Activated T-cell treated with anti-CD3 and anti-CD28 coated beads, Interleukin-2, amount 50 U/mL, for 4 hours (primary cell): ENCODE results near the gene TFB2M. TPM values are rescaled to one million over a fixed set of nuclear protein-coding genes. Genes with fewer than 3 reads are reported as not detected.
A peak's percentile ranks its signal among the peaks of the same experiment; 100 is the strongest.
"Not testable (repeated sequence)": the region's sequence is repeated elsewhere in the genome, so short reads cannot be mapped to it uniquely, and the experiment has no call there.

Experiments
- ATAC-seq, 2 donors: fragments of 200-7000 bp; cut with Tn5 transposase; one replicate each; pipeline ENCODE4 v1.10.0; 2021
- DNase-seq: peaks from one replicate; pipeline ENCODE4 v3.0.0-alpha.2; 2020
- H3K27me3 Mint-ChIP-seq: one replicate; pipeline ENCODE4 v1.8.0; 2021; ENCODE audit warnings: low read depth, mixed read lengths
- H3K36me3 Mint-ChIP-seq: one replicate; pipeline ENCODE4 v1.8.0; 2022; ENCODE audit warnings: mixed read lengths; ENCODE audit not compliant: insufficient read depth
- H3K4me1 Mint-ChIP-seq: one replicate; pipeline ENCODE4 v1.8.0; 2021; ENCODE audit warnings: low read depth, mixed read lengths
- H3K4me3 Mint-ChIP-seq: one replicate; pipeline ENCODE4 v1.8.0; 2021; ENCODE audit warnings: mild to moderate bottlenecking, moderate library complexity, mixed read lengths
- H3K9me3 Mint-ChIP-seq: one replicate; pipeline ENCODE4 v1.8.0; 2021; ENCODE audit warnings: mixed read lengths
- total RNA-seq, 3 donors: library from RNA; stranded (reverse); gene quantifications; one replicate each; pipeline ENCODE4 v1.2.1, GENCODE V29; 2021

The TFB2M gene
- total RNA-seq, 3 donors from 2014 or later = 41.7 to 45.8 (median 42.8) TPM

GRCh38 chr1:246591504-246591903, 25.4 kb upstream of the TFB2M start:
- H3K9me3 Mint-ChIP-seq = peaks cover 6% of the 10 kb centered on the region
- H3K27me3 Mint-ChIP-seq = no peaks in the 10 kb centered on the region
- H3K4me1 Mint-ChIP-seq = peaks cover 53% of the 10 kb centered on the region
- peaks cover 28% of the 10 kb centered on the region for H3K36me3 Mint-ChIP-seq
- no peak overlapping the region for H3K4me3 Mint-ChIP-seq
- DNase-seq (no peak), ATAC-seq (peak in 1 of 2 donors; percentile 32)

GRCh38 chr1:246591047-246591446, 25.0 kb upstream of the TFB2M start:
- Mint-ChIP-seq H3K36me3 (peaks cover 29% of the 10 kb centered on the region), H3K27me3 (no peaks in the 10 kb centered on the region), H3K4me3 (no peak overlapping the region), H3K9me3 (peaks cover 6% of the 10 kb centered on the region), H3K4me1 (peaks cover 53% of the 10 kb centered on the region)
- no peak for DNase-seq
- no peak for ATAC-seq

GRCh38 chr1:246589919-246590318, 23.9 kb upstream of the TFB2M start:
- H3K4me3 Mint-ChIP-seq = not testable (repeated sequence)

GRCh38 chr1:246588159-246588721, 22.2 kb upstream of the TFB2M start:
- peaks cover 43% of the 10 kb centered on the region for H3K36me3 Mint-ChIP-seq
- peaks cover 63% of the 10 kb centered on the region for H3K4me1 Mint-ChIP-seq
- H3K27me3 Mint-ChIP-seq = no peaks in the 10 kb centered on the region
- ATAC-seq (peak in 1 of 2 donors; percentile 58), DNase-seq (no peak)
- no peak overlapping the region for H3K4me3 Mint-ChIP-seq
- H3K9me3 Mint-ChIP-seq = peaks cover 6% of the 10 kb centered on the region

More at GRCh38 chr1:246589919-246590318, 23.9 kb upstream of the TFB2M start:
- Mint-ChIP-seq H3K36me3 (peaks cover 28% of the 10 kb centered on the region), H3K4me1 (peaks cover 49% of the 10 kb centered on the region)
- not testable (repeated sequence) for DNase-seq, ATAC-seq, H3K9me3 Mint-ChIP-seq, H3K27me3 Mint-ChIP-seq

- Mint-ChIP-seq H3K4me3 (no peak overlapping the region), H3K36me3 (peaks cover 43% of the 10 kb centered on the region), H3K9me3 (peaks cover 6% of the 10 kb centered on the region), H3K4me1 (peaks cover 66% of the 10 kb centered on the region), H3K27me3 (no peaks in the 10 kb centered on the region)
- no peak for DNase-seq
- ATAC-seq = peak; percentile 35 to 43
Observed at GRCh38 chr1:246587606-246588005, 21.5 kb upstream of the TFB2M start.

- H3K4me3 Mint-ChIP-seq = no peak overlapping the region
Observed at GRCh38 chr1:246587032-246587431, 21.0 kb upstream of the TFB2M start.

GRCh38 chr1:246583448-246584185, 17.6 kb upstream of the TFB2M start:
- ATAC-seq (no peak), DNase-seq (no peak)
- H3K36me3 Mint-ChIP-seq = peaks cover 22% of the 10 kb centered on the region
- no peaks in the 10 kb centered on the region for H3K27me3 Mint-ChIP-seq
- peaks cover 70% of the 10 kb centered on the region for H3K4me1 Mint-ChIP-seq
- H3K4me3 Mint-ChIP-seq = no peak overlapping the region
- H3K9me3 Mint-ChIP-seq = no peaks in the 10 kb centered on the region

More at GRCh38 chr1:246587032-246587431, 21.0 kb upstream of the TFB2M start:
- DNase-seq = no peak
- Mint-ChIP-seq H3K4me1 (peaks cover 67% of the 10 kb centered on the region), H3K27me3 (no peaks in the 10 kb centered on the region), H3K36me3 (peaks cover 39% of the 10 kb centered on the region), H3K9me3 (peaks cover 6% of the 10 kb centered on the region)
- ATAC-seq = no peak

- peaks cover 75% of the 10 kb centered on the region for H3K4me1 Mint-ChIP-seq
Observed at GRCh38 chr1:246583056-246583440, 17.0 kb upstream of the TFB2M start.

GRCh38 chr1:246582301-246583055, 16.4 kb upstream of the TFB2M start:
- Mint-ChIP-seq H3K4me3 (no peak overlapping the region), H3K9me3 (no peaks in the 10 kb centered on the region), H3K36me3 (peaks cover 22% of the 10 kb centered on the region)

More at GRCh38 chr1:246583056-246583440, 17.0 kb upstream of the TFB2M start:
- H3K9me3 Mint-ChIP-seq = no peaks in the 10 kb centered on the region
- peaks cover 22% of the 10 kb centered on the region for H3K36me3 Mint-ChIP-seq
- no peak overlapping the region for H3K4me3 Mint-ChIP-seq
- H3K27me3 Mint-ChIP-seq = no peaks in the 10 kb centered on the region
- DNase-seq = no peak
- ATAC-seq = no peak

GRCh38 chr1:246580497-246581370, 14.7 kb upstream of the TFB2M start:
- peaks cover 78% of the 10 kb centered on the region for H3K4me1 Mint-ChIP-seq
- H3K27me3 Mint-ChIP-seq = no peaks in the 10 kb centered on the region
- H3K9me3 Mint-ChIP-seq = no peaks in the 10 kb centered on the region
- DNase-seq = no peak
- peaks cover 26% of the 10 kb centered on the region for H3K36me3 Mint-ChIP-seq
- no peak for ATAC-seq
- H3K4me3 Mint-ChIP-seq = no peak overlapping the region

More at GRCh38 chr1:246582301-246583055, 16.4 kb upstream of the TFB2M start:
- DNase-seq = no peak
- peaks cover 76% of the 10 kb centered on the region for H3K4me1 Mint-ChIP-seq
- ATAC-seq = no peak
- no peaks in the 10 kb centered on the region for H3K27me3 Mint-ChIP-seq

GRCh38 chr1:246579818-246580217, 13.8 kb upstream of the TFB2M start:
- H3K36me3 Mint-ChIP-seq = peaks cover 29% of the 10 kb centered on the region
- H3K4me1 Mint-ChIP-seq = peaks cover 80% of the 10 kb centered on the region
- ATAC-seq (peak in 1 of 2 donors; percentile 47), DNase-seq (no peak)
- H3K4me3 Mint-ChIP-seq = no peak overlapping the region
- H3K9me3 Mint-ChIP-seq = no peaks in the 10 kb centered on the region
- no peaks in the 10 kb centered on the region for H3K27me3 Mint-ChIP-seq

- no peaks in the 10 kb centered on the region for H3K9me3 Mint-ChIP-seq
Observed at GRCh38 chr1:246577720-246578106, 11.7 kb upstream of the TFB2M start.

GRCh38 chr1:246577082-246577719, 11.1 kb upstream of the TFB2M start:
- no peaks in the 10 kb centered on the region for H3K27me3 Mint-ChIP-seq
- peaks cover 70% of the 10 kb centered on the region for H3K4me1 Mint-ChIP-seq
- H3K9me3 Mint-ChIP-seq = no peaks in the 10 kb centered on the region
- peak overlapping the region; percentile 59 for H3K4me3 Mint-ChIP-seq
- DNase-seq (no peak), ATAC-seq (peak; percentile 35 to 49)
- peaks cover 14% of the 10 kb centered on the region for H3K36me3 Mint-ChIP-seq

More at GRCh38 chr1:246577720-246578106, 11.7 kb upstream of the TFB2M start:
- Mint-ChIP-seq H3K4me3 (peak overlapping the region; percentile 59), H3K27me3 (no peaks in the 10 kb centered on the region), H3K36me3 (peaks cover 16% of the 10 kb centered on the region), H3K4me1 (peaks cover 72% of the 10 kb centered on the region)
- no peak for DNase-seq
- ATAC-seq = peak in 1 of 2 donors; percentile 21
